ENCODE results near the gene SUN1.

SUN1 gene

DNA sequence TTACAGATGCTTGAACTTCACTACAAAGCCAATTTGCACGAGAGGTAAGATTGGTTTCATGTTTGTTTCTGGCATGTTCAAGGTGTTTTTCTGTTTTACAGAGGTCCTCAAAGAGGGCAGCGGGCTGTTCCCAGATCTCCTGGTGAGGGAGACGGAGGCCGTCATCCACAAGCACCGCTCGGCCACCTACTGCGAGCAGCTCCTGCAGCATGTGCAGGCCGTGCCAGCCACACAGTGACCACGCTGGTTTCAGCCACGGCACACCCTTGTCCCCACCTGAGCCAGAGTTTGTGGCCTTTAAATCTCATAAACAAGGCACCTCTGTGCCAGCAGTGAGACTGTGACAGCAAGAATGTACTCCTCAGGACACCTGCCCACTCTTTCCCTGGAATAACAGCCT lies 46.9 kb upstream of the SUN1 start:
- intact Hi-C loops (cut with DNase I; ENCODE audit: low total_unique reads): loop anchor here (10.0 kb wide), 1 partner anchor 49 kb away; the partner anchor contains the start of gene SUN1
- Histone ChIP-seq H3K36me3 (peaks cover 0 to 60% (median 30%) of the 10 kb centered on the region in 3 donors), H3K27me3 (no peaks in the 10 kb centered on the region), H3K4me3 (no peak overlapping the region), H3K27ac (no peak overlapping the region), H3K9me3 (no peaks in the 10 kb centered on the region), H3K4me1 (peaks cover 0 to 26% (median 5%) of the 10 kb centered on the region in 4 donors)
- TF ChIP-seq, protein P1, sequence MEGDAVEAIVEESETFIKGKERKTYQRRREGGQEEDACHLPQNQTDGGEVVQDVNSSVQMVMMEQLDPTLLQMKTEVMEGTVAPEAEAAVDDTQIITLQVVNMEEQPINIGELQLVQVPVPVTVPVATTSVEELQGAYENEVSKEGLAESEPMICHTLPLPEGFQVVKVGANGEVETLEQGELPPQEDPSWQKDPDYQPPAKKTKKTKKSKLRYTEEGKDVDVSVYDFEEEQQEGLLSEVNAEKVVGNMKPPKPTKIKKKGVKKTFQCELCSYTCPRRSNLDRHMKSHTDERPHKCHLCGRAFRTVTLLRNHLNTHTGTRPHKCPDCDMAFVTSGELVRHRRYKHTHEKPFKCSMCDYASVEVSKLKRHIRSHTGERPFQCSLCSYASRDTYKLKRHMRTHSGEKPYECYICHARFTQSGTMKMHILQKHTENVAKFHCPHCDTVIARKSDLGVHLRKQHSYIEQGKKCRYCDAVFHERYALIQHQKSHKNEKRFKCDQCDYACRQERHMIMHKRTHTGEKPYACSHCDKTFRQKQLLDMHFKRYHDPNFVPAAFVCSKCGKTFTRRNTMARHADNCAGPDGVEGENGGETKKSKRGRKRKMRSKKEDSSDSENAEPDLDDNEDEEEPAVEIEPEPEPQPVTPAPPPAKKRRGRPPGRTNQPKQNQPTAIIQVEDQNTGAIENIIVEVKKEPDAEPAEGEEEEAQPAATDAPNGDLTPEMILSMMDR (IDR thresholded peaks at IDR 0.05): no peak
- DNase-seq: no peak

DNA sequence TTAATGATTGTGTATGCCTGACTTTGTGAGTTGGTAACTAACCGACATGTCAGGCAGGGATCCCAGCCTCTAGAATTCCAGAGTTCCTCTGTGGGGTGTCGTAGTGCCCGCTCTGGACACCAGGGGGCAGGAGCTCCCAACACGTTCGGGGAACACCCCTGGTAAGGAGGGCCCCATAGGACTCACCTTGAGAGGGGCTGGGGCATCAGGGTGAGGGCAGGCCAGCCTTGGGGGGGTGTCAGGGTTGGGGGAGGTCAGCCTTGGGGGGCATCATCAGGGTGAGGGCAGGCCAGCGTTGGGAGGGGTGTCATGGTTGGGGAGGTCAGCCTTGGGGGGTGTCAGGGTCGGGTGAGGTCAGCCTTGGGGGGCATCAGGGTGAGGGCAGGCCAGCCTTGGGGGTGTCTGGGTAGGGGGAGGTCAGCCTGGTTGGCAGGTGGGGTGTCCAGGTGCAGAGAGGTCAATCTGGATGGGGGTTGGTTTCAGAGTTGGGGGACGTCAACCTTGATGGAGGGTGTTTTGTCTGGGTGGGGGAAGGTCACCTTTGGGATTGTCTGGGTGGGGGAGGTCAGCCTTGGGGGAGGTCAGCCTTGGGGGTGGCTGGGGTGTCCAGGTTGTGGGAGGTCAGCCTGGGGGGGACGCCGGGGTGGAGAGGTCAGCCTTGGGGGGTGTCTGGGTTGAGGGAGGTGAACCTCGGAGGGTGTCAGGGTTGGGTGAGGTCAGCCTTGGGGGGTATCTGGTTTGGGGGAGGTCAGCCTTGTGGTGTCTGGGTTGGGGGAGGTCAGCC lies 45.6 kb upstream of the SUN1 start:
- intact Hi-C loops (cut with DNase I; ENCODE audit: low total_unique reads): loop anchor here (2.0 to 10.0 kb wide), 2 partner anchors 48 to 86 kb away; partner anchors contain the start of gene SUN1
- Histone ChIP-seq H3K36me3 (peaks cover 0 to 52% (median 30%) of the 10 kb centered on the region in 3 donors), H3K27ac (peak overlapping the region; percentile 8 to 48), H3K9me3 (no peaks in the 10 kb centered on the region), H3K27me3 (no peaks in the 10 kb centered on the region), H3K4me3 (no peak overlapping the region), H3K4me1 (peaks cover 0 to 13% (median 5%) of the 10 kb centered on the region in 4 donors)
- TF ChIP-seq, protein P1 (IDR thresholded peaks at IDR 0.05): peak; percentile 86 to 90
- DNase-seq: peak; percentile 64 to 86

DNA sequence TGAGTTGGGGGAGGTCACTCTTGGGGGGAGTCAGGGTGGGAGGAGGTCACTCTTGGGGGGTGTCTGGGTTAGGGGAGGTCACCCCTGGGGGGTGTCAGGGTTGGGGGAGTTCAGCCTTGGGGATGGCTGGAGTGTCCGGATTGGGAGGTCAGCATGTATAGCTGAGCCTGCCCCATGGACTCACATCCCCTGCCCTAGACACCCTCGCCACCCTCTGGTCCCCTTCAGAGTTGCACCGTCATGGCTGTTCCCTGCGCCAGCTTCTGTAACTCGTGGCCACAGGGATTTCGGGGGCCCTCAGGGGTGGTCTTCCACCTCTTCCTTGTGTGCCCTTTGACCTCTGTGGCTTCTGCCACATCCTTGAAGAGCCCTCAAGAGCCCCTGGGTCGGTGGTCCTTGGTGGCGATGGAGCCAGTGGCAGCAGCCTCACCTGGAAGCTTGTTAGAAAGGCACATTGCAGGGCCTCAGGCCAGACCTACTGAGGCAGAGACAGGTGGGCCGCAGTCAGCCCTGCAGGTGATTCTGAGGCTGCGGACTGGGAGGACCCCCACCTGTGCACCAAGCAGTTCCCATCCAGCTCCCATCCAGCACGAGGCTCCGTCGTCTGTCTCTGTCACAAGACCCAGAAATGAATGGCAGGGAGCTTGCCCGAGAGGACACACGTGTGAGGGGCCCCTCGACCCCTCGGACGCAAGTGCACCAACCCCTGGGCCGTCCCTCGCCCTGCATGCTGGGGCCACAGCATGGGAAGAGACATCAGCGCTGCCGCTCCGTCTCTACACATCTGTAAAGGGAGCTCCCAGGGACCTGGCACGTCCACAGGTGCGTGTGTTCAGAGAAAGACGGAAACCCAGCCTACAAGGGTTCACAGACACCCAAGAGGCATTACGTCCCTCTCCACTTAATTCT lies 44.7 kb upstream of the SUN1 start:
- TF ChIP-seq, protein P1 (IDR thresholded peaks at IDR 0.05): no peak
- intact Hi-C loops (cut with DNase I; ENCODE audit: low total_unique reads): loop anchor here (2.0 to 10.0 kb wide), 2 partner anchors 47 to 85 kb away; partner anchors contain the start of gene SUN1
- Histone ChIP-seq H3K4me3 (no peak overlapping the region), H3K27ac (no peak overlapping the region), H3K9me3 (no peaks in the 10 kb centered on the region), H3K4me1 (peaks cover 0 to 9% (median 3%) of the 10 kb centered on the region in 4 donors), H3K27me3 (no peaks in the 10 kb centered on the region), H3K36me3 (peaks cover 0 to 42% (median 29%) of the 10 kb centered on the region in 3 donors)
- DNase-seq: no peak

DNA sequence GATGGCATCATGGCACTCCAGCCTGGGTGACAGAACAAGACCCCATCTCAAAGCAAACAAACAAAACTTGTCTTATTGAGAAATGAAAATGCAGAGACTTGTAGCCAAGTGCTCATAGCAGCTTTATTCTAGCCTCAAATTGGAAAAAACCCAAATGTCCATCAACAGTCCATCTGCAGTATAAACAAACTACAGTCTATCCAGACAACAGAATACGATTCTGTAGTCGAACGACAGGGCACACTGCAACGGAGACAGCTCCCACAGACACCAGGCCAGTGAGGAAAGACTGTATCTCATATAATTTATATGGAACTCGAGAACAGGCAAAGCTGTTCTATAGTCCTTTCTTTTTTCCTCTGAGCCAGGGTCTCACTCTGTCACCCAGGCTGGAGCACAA lies 40.8 kb upstream of the SUN1 start:
- intact Hi-C loops (cut with DNase I; ENCODE audit: low total_unique reads): no loop called here
- TF ChIP-seq, protein P1 (IDR thresholded peaks at IDR 0.05): no peak
- H3K36me3 ChIP-seq: peaks cover 0 to 9% (median 0%) of the 10 kb centered on the region in 3 donors
- no peak overlapping the region for H3K27ac ChIP-seq
- H3K27me3 ChIP-seq: no peaks in the 10 kb centered on the region
- no peaks in the 10 kb centered on the region for H3K9me3 ChIP-seq
- H3K4me1 ChIP-seq: peaks cover 0 to 5% (median 1%) of the 10 kb centered on the region in 4 donors
- no peak for DNase-seq
- no peak overlapping the region for H3K4me3 ChIP-seq

DNA sequence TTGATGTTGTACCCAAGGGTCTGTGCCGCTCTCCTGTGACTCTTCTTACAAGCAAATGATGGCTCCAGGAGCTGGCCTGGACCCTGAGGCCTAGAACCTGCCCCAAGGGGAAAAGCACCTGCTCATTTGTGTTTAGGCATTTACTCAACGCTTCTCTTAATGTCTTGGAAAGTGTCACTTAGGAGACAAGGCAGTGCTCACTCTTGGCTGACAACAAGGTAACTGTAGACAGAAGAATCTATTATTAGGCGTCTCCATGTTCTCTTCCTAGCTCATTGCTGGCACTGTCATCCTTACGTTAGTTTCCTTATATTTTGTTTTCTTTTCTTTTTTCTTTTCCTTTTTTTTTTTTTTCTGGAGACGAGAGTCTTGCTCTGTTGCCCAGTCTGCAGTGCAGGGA lies 38.1 kb upstream of the SUN1 start:
- intact Hi-C loops (cut with DNase I; ENCODE audit: low total_unique reads): no loop called here
- H3K27me3 ChIP-seq: no peaks in the 10 kb centered on the region
- peaks cover 0 to 25% (median 11%) of the 10 kb centered on the region in 4 donors for H3K4me1 ChIP-seq
- no peak for DNase-seq
- no peaks in the 10 kb centered on the region for H3K36me3 ChIP-seq
- H3K27ac ChIP-seq: no peak overlapping the region
- no peak overlapping the region for H3K4me3 ChIP-seq
- H3K9me3 ChIP-seq: no peaks in the 10 kb centered on the region
- TF ChIP-seq, protein P1 (IDR thresholded peaks at IDR 0.05): no peak
